GM21360 (cell line): ENCODE data around the gene SNRPE.
"Not testable (repeated sequence)": the region's sequence is repeated elsewhere in the genome, so short reads cannot be mapped to it uniquely, and the experiment has no call there.

ENCODE experiments used
- ATAC-seq: cut with Tn5 transposase; IDR thresholded peaks from one replicate; pipeline ENCODE4 v1.9.1; 2021; ENCODE audit warnings: mild to moderate bottlenecking, moderate library complexity; ENCODE audit not compliant: unreplicated experiment

Gene SNRPE

DNA sequence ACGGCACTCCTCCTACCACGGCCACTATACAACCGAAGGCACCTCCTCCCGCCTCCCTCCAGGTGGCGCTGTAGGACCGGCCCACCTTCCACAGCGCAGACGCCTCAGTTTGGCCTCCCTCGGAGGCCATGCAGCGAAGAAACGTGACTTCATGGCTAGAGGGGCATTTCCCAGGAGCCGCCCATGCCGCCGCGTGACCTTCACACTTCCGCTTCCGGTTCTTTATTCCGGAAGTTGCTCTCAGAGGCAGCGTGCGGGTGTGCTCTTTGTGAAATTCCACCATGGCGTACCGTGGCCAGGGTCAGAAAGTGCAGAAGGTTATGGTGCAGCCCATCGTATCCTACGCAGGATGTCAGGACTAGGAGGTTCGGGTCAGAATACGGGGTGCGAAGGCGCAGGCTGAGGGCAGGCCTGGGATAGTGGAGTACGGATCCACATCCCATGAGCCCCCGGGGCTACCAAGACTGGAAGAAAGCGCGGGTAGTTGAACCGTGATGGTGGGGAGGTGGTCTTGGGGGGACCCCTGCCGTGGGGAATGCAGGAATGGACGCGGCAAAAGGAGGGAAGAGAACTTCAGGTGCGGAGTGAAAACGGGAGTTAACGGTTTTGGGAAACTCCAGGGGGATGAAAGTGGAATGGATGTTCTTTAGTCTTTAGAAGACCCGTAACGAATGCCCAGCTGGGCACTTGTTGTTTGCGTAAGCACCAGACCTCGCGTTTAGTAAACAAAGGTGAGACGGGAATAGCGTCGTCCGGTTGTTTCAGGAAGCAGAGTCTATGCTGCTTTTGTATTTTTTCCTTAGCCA is at the start of gene SNRPE:
Gene SNRPE (plus strand): TSS at position 221 of the 806 bp plus-strand sequence. CDS start 61 bp downstream, at position 282.
- peak; percentile 95 for ATAC-seq

DNA sequence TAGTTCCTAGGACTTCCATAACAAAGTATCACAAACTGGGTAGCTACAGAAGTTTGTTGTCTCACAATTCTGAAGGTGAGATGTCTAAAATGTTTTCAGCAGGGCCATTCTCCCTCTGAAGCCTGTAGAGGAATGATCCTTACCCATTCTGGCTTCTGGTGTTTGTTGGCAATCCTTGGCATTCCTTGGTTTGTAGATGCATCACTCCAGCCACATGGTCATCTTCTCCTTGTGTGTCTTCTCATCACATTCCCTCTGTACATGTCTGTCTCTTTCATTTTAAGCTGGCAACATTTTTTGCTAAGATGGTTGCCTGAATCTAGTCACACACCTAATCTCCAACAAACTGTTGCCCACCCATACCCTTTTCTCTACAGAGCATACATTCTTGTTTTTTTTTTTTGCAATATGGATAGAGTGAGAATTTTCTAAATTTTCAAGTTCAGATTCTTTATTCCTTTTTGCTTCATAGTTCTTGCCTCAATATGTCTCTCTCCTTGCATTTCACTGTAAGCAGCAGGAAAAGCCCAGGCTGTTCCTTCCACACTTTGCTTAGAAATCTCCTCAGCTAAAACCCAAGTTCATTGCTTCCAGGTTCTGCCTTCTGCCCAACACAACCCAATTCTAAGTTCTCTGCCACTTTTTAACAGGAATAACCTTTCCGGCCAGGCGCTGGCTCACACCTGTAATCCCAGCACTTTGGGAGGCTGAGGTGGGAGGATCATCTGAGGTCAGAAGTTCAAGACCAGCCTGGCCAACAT is 47.6 kb upstream of the SNRPE start:
- ATAC-seq, result no peak

DNA sequence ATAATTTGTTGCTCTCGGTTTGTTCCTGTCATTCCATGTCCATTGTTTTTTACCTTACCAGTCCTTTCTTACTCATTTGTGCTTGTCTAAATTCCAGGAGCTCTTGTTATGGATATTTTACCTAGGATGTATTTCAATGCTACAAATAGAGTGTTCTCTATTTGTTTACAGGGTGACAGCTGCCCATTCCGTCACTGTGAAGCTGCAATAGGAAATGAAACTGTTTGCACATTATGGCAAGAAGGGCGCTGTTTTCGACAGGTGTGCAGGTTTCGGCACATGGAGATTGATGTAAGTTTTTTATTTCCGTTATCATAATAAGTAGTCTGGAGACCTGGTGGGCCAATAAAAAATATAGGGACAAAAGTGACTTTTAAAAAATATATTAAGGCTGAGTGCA is 43.0 kb upstream of the SNRPE start:
- ATAC-seq, result no peak

DNA sequence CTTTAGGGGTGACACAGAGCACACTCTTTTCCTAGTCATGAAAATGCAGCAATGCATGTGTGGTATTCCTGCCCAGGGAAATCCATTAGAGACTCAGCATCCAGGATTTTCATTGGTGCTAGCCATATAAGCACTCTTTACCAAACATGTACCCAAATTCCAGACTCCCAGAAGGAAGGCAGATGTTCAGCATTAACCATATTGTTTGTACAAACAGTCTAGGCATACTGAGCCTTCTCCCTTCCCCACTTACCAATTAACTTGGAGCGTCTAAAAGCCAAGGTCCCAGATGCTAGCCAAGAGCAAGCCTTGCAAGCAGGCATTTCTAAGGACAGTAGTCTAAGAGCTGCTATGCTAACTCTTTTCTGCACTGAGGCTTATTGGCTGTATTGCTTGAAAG is 38.1 kb upstream of the SNRPE start:
- no peak for ATAC-seq

DNA sequence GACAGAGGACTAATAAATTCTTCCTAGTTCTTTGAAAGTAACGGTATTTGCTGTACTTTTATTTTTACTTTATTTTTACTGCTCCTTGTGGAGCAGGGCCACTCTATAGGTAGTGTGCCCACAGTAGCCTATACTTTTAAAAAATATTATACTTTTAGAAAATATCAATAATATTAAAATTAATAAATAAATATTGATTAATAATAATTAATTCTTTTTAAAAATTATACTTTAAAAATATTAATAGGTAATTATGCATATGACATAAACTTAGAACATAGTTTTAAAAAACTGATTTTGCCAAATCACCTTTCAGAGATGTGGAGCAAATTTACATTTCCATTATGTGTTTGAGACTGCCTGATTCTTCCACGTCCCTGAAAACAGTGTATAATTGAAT is 35.2 kb upstream of the SNRPE start:
- no peak for ATAC-seq

DNA sequence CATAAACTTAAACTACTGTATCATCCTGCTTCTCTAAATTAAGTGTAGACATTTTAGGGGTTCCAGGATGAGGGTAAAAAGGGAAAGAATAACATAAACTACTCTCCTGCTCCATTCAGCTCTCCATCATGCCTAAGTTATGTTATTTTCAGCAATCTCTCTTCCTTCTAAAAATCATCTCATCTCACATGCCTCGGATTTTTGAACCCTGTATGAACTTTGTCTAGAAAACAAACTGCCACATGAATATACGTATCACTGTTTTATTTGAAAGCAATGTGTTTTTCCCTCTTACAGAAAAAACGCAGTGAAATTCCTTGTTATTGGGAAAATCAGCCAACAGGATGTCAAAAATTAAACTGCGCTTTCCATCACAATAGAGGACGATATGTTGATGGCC is 33.4 kb upstream of the SNRPE start:
- no peak for ATAC-seq

DNA sequence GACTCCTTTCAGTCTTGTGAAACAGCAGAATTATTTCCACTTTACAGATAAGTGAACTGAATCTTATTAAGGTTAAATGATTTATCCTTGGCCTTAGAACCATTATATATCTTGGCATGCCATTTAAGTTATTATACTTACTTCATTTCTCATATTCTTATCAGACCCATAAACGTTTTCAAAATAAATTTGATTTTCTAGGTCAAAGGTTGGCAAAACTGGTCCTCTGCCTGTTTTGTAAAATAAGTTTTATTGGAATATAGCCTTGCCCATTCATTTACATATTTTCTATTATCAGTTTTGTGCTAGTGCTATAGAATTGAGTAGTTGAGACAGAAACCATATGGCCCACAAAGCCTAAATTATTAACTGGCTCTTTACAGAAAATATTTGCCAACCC is 32.9 kb upstream of the SNRPE start:
- ATAC-seq, result no peak

DNA sequence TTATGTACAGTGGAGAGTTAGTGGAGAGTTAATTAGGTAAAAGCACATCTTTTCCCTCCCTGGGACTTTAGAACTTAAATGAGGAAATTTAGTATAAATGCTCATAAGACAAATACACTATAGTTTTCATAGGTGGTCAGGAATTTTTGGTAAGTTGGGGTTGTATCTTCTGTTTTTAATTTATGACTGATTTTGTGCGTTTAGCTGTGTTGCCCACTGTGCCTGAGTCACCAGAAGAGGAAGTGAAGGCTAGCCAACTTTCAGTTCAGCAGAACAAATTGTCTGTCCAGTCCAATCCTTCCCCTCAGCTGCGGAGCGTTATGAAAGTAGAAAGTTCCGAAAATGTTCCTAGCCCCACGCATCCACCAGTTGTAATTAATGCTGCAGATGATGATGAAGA is 32.2 kb upstream of the SNRPE start:
- not testable (repeated sequence) for ATAC-seq

DNA sequence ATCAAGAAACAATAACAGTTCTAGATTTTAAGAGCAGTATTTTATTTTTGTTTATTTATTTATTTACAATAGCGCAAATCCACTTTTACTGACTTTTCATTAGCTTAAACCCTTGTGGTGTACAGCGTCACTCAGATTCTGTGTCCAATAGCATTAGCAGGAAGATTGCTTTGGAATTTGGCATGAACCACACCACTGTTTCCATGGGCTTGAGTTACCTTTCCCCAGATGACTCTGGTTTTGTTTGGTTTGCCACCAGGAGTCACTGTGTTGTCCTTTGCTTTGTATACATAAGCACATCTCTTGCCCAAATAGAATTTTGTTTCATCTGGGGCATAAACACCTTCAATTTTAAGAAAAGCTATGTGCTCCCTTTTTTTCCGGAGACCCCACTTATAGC is 25.9 kb upstream of the SNRPE start:
- ATAC-seq, result no peak

DNA sequence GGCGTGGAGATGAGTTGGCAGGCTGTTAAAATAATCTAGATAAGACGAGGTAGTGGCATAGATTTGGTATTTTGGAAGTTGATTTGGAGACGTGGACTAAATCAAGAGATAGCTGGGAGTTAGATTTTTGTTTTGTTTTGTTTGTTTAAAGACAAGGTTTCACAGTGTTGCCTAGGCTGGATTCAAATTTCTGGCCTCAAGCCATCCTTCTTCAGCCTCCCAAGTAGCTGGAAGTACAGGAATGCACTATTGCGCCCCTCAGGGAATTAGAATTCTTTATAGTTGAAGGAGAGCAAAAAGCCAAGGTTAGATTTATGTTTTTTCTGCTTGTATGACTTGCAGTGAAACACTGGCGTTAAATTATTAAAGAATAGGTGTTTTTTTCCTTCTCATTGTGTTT is 22.3 kb upstream of the SNRPE start:
- no peak for ATAC-seq

DNA sequence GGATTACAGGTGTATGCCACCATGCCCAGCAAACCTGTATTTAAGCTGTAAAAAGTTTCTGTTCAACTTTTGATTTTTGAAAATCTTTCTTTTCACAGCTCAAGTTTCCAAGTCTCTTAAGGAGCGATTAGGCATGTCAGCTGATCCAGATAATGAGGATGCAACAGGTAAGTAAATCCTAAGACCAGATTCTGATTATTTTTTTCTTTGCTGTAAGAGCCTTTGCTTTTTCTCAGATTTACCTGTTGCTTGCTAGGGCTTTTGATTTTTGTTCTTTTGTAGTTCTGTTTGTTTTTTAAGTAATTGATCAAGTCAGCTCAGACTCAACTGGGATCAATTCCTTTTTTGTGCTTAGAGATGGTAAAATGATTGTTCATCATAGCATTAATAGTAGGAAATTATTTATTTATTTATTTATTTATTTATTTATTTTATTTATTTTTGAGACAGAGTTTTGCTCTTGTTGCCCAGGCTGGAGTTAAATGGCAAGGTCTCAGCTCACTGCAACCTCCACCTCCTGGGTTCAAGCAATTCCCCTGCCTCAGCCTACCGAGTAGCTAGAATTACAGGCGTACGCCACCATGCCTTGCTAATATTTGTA is 21.1 kb upstream of the SNRPE start:
- no peak for ATAC-seq

DNA sequence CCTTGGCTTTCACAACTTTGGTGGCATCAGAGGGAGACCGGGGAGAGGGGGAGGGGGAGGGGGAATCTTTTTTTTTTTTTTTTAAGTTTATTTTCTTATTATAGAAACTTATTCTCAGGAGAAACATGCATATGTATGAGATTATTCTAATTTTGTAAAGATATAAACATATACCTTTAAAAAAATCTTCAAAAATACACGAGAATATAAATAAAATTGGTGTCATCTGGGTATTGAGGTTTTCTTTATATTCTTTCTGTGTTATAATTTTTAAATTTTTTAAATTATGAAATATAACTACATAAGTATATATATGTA is 18.9 kb upstream of the SNRPE start:
- no peak for ATAC-seq

DNA sequence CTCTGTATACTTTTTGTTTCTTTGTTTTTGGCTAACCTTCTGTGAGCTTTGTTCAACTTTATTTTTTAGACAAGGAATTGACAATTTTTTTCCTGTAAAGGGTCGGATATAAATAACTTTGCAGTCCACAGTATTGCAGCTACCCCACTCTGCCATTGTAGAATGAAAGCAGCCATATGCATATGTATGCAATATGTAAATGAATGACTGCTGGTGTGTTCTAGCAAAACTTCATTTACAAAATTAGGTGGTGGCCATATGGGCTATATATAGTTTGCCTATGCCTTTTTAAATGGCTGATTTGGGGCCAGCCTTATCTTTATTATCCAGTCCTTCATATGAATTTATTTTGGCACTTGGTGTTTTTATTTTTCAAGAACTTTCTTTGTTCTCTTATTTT is 18.0 kb upstream of the SNRPE start:
- ATAC-seq, result no peak

DNA sequence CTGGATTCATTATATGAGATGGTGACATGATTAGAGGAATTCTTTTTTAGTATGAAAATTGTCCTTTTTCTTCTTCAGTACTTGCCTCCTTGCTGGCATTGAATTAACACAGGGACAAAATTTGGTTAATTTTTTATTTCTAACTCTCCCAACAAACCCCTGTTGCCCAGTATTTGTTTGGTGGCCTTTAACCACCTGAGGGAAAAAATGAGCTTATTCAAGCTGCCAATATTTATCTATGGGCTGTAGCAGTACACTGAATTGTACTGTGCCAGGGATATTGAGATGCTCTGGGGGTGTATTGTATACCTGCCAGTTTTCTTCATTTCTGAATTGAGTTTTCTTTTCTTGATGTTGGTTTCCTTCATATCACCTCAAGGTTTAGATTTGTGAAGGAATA is 8.3 kb upstream of the SNRPE start:
- ATAC-seq, result not testable (repeated sequence)

DNA sequence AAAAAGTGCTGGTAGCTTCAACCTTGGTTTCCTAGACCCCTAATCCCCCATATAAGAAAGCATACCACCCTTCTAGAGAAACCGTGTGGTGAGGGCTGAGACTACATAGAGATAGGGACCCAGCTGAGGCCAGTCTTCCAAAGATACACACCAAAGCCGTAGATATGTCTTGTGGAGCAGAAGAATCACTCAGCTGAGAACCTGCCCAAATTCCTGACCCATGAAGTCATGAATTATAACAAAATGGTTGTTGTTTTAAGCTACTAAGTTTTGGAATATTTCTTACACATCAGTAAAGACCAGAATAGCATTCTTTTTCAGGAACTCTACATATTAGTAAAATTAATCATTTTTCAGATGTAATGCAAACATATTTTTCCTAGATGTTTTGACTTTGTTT is 3.3 kb upstream of the SNRPE start:
- no peak for ATAC-seq

DNA sequence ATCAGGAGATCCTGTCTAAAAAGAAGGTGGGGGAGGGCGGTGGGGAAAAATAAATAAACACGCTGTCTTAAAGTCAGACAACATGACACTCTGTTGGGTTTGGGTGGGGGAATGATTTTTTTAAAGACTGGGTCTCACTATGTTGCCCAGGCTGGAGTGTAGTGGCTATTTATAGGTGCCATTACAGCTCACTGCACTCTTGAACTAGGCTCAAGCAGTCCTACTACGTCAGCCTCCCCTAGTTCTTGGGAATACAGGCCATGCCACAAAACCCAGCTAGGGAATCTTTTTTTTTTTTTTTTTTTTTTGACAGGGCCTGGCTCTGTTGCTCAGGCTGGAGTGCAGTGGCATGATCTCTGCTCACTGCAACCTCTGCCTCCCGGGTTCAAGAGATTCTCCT is 2.4 kb upstream of the SNRPE start:
- ATAC-seq, result no peak

DNA sequence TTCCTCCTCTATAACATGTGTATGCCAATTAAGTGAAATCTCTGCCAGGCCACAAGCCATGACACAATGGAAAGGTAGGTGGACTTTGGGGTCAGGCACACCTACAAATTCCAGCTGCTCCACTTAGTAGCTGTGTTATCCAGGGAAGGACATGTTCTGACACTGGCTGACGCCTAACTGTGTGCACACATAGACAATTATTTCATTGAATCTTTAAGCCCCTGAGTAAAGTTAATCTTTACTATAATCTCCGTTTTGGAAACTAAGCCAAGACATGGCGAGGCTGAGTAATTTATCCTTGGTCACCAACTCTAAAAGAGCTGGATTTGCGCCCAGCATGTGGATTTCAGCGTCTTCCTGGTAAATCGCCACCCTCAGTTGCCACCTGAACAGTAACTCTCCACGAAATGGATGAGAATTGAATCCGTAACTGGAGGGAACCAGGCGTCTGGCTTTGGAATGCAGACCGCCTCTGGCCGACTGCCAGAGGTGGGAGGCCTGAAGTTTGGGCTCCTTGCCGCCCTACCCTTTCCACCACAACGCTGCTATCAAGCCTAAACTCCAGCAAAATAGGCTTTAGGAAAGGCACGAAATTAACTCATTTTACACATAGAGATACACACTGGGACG is 888 bp upstream of the SNRPE start:
- no peak for ATAC-seq

DNA sequence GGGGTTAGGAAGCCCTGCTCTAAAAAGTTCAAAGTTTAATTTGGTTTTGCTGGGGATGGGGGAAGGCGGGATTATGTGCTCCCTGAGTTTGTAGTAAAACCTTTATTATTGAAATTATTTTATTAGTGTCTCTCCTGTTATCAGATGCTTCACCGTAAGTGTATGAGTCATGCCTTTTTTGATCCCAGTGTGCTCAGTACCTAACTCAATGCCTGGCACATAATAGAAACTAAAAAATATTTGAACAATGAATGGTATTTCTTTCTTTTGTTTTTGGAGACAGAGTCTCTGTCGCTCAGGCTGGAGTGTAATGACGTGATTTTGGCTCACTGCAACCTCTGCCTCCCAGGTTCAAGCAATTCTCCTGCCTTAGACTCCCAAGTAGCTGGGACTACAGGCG is 6.4 kb downstream of the SNRPE start:
- ATAC-seq, result no peak

DNA sequence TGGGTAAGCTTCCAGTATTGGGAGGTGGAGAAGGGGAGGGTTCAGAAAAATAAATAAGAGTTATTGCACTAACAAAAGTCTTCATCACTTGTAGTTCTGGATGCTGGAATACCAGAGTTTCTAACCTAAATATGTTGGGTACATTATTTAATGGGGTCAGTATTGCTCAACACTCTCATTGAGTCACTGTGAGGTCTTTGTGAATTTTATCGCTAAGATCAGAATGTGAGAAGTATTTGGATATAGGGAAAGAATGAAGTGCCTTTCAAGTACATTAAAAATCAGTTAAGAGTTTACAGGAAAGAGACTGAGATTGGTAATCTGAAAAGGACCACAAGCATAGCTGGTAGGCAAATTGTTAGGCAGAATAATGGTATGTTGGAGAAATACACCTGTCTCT is 8.8 kb downstream of the SNRPE start:
- no peak for ATAC-seq

DNA sequence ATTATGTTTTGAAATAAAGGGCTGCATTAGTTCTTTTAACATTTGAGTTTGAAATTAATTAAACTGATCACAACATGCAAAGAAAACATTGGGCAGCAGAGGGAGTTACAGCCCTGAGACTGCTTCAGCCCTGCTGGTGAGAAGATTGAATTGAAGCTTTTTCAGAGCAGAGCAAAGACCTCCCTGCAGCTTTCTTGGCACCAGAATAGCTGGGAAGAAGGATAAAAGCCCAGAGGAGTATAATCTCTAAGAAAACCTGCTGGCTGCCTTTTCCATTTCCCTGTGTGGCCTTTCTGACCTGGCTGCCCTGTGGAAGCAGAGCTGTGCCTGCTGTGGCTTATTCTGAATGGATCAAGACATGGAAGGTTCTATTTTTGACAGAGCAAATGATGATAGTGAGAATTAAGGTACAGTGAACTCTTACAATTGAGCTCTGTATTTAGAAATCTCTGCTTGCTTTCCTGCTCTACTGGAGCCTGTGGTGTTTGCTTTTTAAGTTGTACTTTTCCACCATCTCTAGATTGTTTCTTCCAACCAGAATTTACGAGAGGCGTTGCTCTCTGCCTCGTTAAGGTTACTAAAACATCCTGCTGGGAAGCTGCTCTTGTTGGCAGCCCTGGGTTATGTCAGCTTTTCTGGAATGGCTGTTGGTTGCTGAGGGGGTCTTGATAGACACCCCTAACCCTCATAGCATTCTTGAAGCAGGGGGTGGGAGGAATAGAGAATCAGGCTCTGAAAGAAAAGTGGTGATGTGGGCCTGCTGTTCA is 9.9 kb downstream of the SNRPE start:
- no peak for ATAC-seq

DNA sequence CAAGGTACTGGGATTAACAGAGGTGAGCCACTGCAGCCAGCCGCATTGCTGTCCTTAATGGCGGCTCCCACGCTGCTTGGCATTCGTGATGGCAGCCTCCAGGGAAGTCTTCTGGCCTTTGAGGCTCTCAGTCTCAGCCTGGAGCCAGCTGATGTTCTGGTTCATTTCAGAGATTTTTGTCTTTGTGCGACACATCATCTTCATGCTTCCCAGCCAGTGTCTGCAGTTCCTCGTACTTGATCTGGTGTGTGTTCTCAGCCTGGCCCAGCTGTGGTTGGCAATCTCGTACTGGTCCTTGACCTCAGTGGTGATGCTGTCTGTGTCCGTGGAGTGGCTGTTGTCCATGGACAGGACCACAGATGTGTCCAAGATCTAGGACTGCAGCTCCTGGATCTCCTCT is 11.7 kb downstream of the SNRPE start:
- ATAC-seq, result no peak
